HEK293 (cell line): ENCODE data around the gene SEPTIN2.

ENCODE experiments used
- CTCF ChIA-PET: fragments of 350-600 bp; formaldehyde crosslinking; extraction: SDS; loops from one replicate; lab custom pipeline; 2021; ENCODE audit warnings: antibody characterized with exemption; lab: Yijun Ruan, JAX
- POLR2A ChIA-PET: fragments of 300-600 bp; formaldehyde crosslinking; extraction: SDS; loops from one replicate; lab custom pipeline; 2020; ENCODE audit warnings: antibody characterized with exemption, inconsistent platforms; lab: Yijun Ruan, JAX
- H3K27ac ChIP-seq: fragments of 200-500 bp; sonication (Bioruptor generic); 2 replicates; pipeline ENCODE4 v1.5.1; 2014; ENCODE audit warnings: low read depth, low read length, control low read depth, inconsistent platforms; ENCODE audit errors: extremely low read depth
- H3K36me3 ChIP-seq, 2 experiments: fragments of 200-500 bp in 1 of 2; sonication (Bioruptor generic) in 1 of 2; 1 replicate in 1 of 2; 2 replicates in 1 of 2; pipeline ENCODE4 v1.5.1; 2014 to 2017; ENCODE audit warnings: inconsistent platforms in 2 of 2, low read length in 2 of 2; ENCODE audit not compliant: control insufficient read depth in 2 of 2, insufficient read depth in 1 of 2
- H3K4me1 ChIP-seq: fragments of 200-500 bp; sonication (Bioruptor generic); 2 replicates; pipeline ENCODE4 v1.5.1; 2014; ENCODE audit warnings: mild to moderate bottlenecking, low read length, inconsistent platforms; ENCODE audit not compliant: control insufficient read depth, insufficient read depth
- H3K4me3 ChIP-seq: 2 replicates; pipeline ENCODE4 v1.5.1; 2011; ENCODE audit warnings: low read depth, mild to moderate bottlenecking, control low read depth, low read length, moderate library complexity
- H3K9me3 ChIP-seq: fragments of 200-500 bp; sonication (Bioruptor generic); 2 replicates; pipeline ENCODE4 v1.5.1; 2014; ENCODE audit warnings: low read depth, low read length, inconsistent platforms; ENCODE audit not compliant: control insufficient read depth, insufficient read depth
- BCL11B ChIP-seq: fragments of 450-650 bp; formaldehyde crosslinking; IDR thresholded peaks from 2 replicates; pipeline ENCODE4 v1.5.1; 2016; ENCODE audit warnings: low read depth, missing biosample characterization, missing genetic modification characterization
- FEZF1 ChIP-seq: fragments of 450-650 bp; formaldehyde crosslinking; IDR thresholded peaks from 2 replicates; pipeline ENCODE4 v1.5.1; 2016; ENCODE audit warnings: missing biosample characterization, missing genetic modification characterization
- GFI1B ChIP-seq: fragments of 450-650 bp; formaldehyde crosslinking; IDR thresholded peaks from 2 replicates; pipeline ENCODE4 v1.5.1; 2016; ENCODE audit warnings: missing biosample characterization, missing genetic modification characterization
- GLI4 ChIP-seq: fragments of 450-650 bp; formaldehyde crosslinking; IDR thresholded peaks from 2 replicates; pipeline ENCODE4 v1.5.1; 2016; ENCODE audit warnings: missing biosample characterization, missing genetic modification characterization
- KLF9 ChIP-seq: fragments of 450-650 bp; formaldehyde crosslinking; IDR thresholded peaks from 2 replicates; pipeline ENCODE4 v1.5.1; 2016; ENCODE audit warnings: missing biosample characterization, missing genetic modification characterization, low read depth
- MEIS1 ChIP-seq: sonication (generic); formaldehyde crosslinking; IDR thresholded peaks from 2 replicates; pipeline ENCODE4 v1.8.1; 2022; ENCODE audit warnings: missing genetic modification reagents, mild to moderate bottlenecking, borderline replicate concordance
- MYNN ChIP-seq: fragments of 450-650 bp; formaldehyde crosslinking; IDR thresholded peaks from 2 replicates; pipeline ENCODE4 v1.5.1; 2016; ENCODE audit warnings: missing biosample characterization, missing genetic modification characterization, borderline replicate concordance
- ZBTB21 ChIP-seq: fragments of 450-650 bp; formaldehyde crosslinking; IDR thresholded peaks from 2 replicates; pipeline ENCODE4 v1.5.1; 2017; ENCODE audit warnings: missing biosample characterization, missing genetic modification characterization
- ZFP37 ChIP-seq: fragments of 450-650 bp; formaldehyde crosslinking; IDR thresholded peaks from 2 replicates; pipeline ENCODE4 v1.5.1; 2016; ENCODE audit warnings: missing biosample characterization, missing genetic modification characterization
- ZIC2 ChIP-seq: fragments of 450-650 bp; formaldehyde crosslinking; IDR thresholded peaks from 2 replicates; pipeline ENCODE4 v1.5.1; 2016; ENCODE audit warnings: missing biosample characterization, missing genetic modification characterization
- ZNF132 ChIP-seq: fragments of 450-650 bp; formaldehyde crosslinking; IDR thresholded peaks from 2 replicates; pipeline ENCODE4 v1.5.1; 2017; ENCODE audit warnings: missing biosample characterization, missing genetic modification characterization, borderline replicate concordance
- ZNF23 ChIP-seq: fragments of 450-650 bp; formaldehyde crosslinking; IDR thresholded peaks from 2 replicates; pipeline ENCODE4 v1.5.1; 2016; ENCODE audit warnings: missing biosample characterization, missing genetic modification characterization, borderline replicate concordance
- ZNF302 ChIP-seq: fragments of 450-650 bp; formaldehyde crosslinking; IDR thresholded peaks from 2 replicates; pipeline ENCODE4 v1.5.1; 2016; ENCODE audit warnings: missing biosample characterization, missing genetic modification characterization, low read depth
- ZNF354C ChIP-seq: fragments of 450-650 bp; formaldehyde crosslinking; IDR thresholded peaks from 2 replicates; pipeline ENCODE4 v1.5.1; 2016; ENCODE audit warnings: missing biosample characterization, missing genetic modification characterization, low read depth, borderline replicate concordance
- ZNF37A ChIP-seq: fragments of 450-650 bp; IDR thresholded peaks from 2 replicates; pipeline ENCODE4 v1.5.1; 2018; ENCODE audit warnings: missing biosample characterization, missing genetic modification characterization
- ZNF549 ChIP-seq: fragments of 450-650 bp; IDR thresholded peaks from 2 replicates; pipeline ENCODE4 v1.5.1; 2018; ENCODE audit warnings: missing biosample characterization, missing genetic modification characterization, mild to moderate bottlenecking, inconsistent platforms, moderate library complexity
- ZNF560 ChIP-seq: fragments of 450-650 bp; formaldehyde crosslinking; IDR thresholded peaks from 2 replicates; pipeline ENCODE4 v1.5.1; 2017; ENCODE audit warnings: missing biosample characterization, missing genetic modification characterization, borderline replicate concordance
- ZNF585B ChIP-seq: fragments of 450-650 bp; formaldehyde crosslinking; IDR thresholded peaks from 2 replicates; pipeline ENCODE4 v1.5.1; 2016; ENCODE audit warnings: missing biosample characterization, missing genetic modification characterization
- ZNF596 ChIP-seq: fragments of 450-650 bp; IDR thresholded peaks from 2 replicates; pipeline ENCODE4 v1.5.0; 2018; ENCODE audit warnings: missing biosample characterization, mild to moderate bottlenecking, missing genetic modification characterization, moderate library complexity
- ZNF664 ChIP-seq: fragments of 450-650 bp; formaldehyde crosslinking; IDR thresholded peaks from 2 replicates; pipeline ENCODE4 v1.5.1; 2016; ENCODE audit warnings: missing biosample characterization, missing genetic modification characterization
- ZNF76 ChIP-seq: fragments of 450-650 bp; formaldehyde crosslinking; IDR thresholded peaks from 2 replicates; pipeline ENCODE4; 2016; ENCODE audit warnings: low read depth, missing biosample characterization, missing genetic modification characterization, borderline replicate concordance
- TF ChIP-seq, protein P1 (sequence below): sonication (generic); formaldehyde crosslinking; IDR thresholded peaks from 2 replicates; pipeline ENCODE4 v1.8.1; 2022; ENCODE audit warnings: mild to moderate bottlenecking, moderate library complexity, missing genetic modification reagents
- TF ChIP-seq, protein P2 (sequence below): fragments of 450-650 bp; formaldehyde crosslinking; IDR thresholded peaks from 2 replicates; pipeline ENCODE4 v1.5.1; 2017; ENCODE audit warnings: missing biosample characterization, missing genetic modification characterization
- TF ChIP-seq, protein P3 (sequence below): fragments of 450-650 bp; formaldehyde crosslinking; IDR thresholded peaks from 2 replicates; pipeline ENCODE4 v1.5.1; 2016; ENCODE audit warnings: missing biosample characterization, missing genetic modification characterization
- TF ChIP-seq, protein P4 (sequence below): fragments of 450-650 bp; formaldehyde crosslinking; IDR thresholded peaks from 2 replicates; pipeline ENCODE4 v1.5.1; 2016; ENCODE audit warnings: missing biosample characterization, missing genetic modification characterization
- TF ChIP-seq, protein P5 (sequence below): fragments of 450-650 bp; formaldehyde crosslinking; IDR thresholded peaks from 2 replicates; pipeline ENCODE4 v1.5.1; 2016; ENCODE audit warnings: missing biosample characterization, missing genetic modification characterization
- TF ChIP-seq, protein P6 (sequence below): fragments of 450-650 bp; formaldehyde crosslinking; IDR thresholded peaks from 2 replicates; pipeline ENCODE4 v1.5.1; 2016; ENCODE audit warnings: missing biosample characterization, missing genetic modification characterization

Gene SEPTIN2

DNA sequence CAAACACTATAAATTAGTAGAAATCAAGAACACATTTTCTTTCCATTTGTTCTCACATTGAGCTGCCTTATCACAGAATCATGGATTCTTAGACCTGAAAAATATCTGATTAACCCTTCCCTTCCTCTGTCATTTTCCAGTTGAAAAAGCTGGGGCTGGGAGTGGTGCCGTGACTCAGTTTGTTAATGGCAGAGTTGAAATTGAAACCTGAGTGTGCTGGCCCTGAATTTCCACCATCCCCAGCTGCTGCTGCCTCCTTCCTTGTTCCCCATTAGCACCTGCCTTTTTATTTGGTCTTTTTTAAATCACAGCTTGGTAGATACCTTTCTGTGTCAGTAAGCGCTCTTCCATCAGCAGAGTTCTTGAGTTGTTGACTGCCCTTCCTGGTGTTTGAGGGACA lies 51.0 kb downstream of the SEPTIN2 start:
- Histone ChIP-seq H3K36me3 (peaks cover 0 to 11% of the 10 kb centered on the region in 2 experiments; a peak in 2 of 3 replicates), H3K27ac (no peak overlapping the region), H3K4me3 (no peak overlapping the region), H3K4me1 (peaks cover 3% of the 10 kb centered on the region; the same call in 1 of the 2 replicates), H3K9me3 (no peaks in the 10 kb centered on the region)
- ChIA-PET CTCF (interaction anchor here (0.6 kb wide), 1 partner anchor 585 kb away, joined by 3 read pairs; no protein-coding TSS in a partner anchor), POLR2A (no interaction called here)
- TF ChIP-seq ZNF596 (no peak), FEZF1 (tag by site-specific recombination) (no peak), ZNF37A (tag by site-specific recombination) (no peak), ZNF585B (tag by site-specific recombination) (no peak), ZNF354C (no peak), ZNF560 (tag by site-specific recombination) (no peak), ZNF302 (no peak), ZBTB21 (tag by site-specific recombination) (no peak), ZNF549 (tag by site-specific recombination) (no peak)
- TF ChIP-seq, protein P1, sequence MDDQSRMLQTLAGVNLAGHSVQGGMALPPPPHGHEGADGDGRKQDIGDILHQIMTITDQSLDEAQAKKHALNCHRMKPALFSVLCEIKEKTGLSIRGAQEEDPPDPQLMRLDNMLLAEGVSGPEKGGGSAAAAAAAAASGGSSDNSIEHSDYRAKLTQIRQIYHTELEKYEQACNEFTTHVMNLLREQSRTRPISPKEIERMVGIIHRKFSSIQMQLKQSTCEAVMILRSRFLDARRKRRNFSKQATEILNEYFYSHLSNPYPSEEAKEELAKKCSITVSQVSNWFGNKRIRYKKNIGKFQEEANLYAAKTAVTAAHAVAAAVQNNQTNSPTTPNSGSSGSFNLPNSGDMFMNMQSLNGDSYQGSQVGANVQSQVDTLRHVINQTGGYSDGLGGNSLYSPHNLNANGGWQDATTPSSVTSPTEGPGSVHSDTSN (CRISPR knock-in tag) = no peak
- TF ChIP-seq, protein P2, sequence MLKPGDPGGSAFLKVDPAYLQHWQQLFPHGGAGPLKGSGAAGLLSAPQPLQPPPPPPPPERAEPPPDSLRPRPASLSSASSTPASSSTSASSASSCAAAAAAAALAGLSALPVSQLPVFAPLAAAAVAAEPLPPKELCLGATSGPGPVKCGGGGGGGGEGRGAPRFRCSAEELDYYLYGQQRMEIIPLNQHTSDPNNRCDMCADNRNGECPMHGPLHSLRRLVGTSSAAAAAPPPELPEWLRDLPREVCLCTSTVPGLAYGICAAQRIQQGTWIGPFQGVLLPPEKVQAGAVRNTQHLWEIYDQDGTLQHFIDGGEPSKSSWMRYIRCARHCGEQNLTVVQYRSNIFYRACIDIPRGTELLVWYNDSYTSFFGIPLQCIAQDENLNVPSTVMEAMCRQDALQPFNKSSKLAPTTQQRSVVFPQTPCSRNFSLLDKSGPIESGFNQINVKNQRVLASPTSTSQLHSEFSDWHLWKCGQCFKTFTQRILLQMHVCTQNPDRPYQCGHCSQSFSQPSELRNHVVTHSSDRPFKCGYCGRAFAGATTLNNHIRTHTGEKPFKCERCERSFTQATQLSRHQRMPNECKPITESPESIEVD (tag by site-specific recombination) = no peak

DNA sequence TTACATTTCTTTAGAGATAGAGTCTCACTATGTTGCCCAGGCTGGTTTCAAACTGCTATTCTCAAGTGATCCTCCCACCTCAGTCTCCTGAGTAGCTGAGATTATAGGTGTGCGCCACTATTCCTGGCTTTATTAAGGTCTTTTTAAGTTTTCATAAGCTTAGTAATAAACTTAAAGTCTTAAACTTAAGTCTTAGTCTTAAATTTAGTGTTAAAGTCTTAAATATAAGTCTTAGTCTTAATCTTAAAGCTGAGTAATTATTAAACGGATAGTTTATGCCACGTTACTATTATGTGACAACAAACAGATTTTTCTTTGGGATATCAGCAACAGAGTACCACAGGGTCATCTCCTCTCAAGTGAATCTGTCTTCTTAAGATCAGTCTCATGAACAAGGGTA lies 52.9 kb downstream of the SEPTIN2 start:
- H3K4me1 ChIP-seq = peaks cover 3% of the 10 kb centered on the region; the same call in 1 of the 2 replicates
- H3K27ac ChIP-seq = no peak overlapping the region
- POLR2A ChIA-PET = no interaction called here
- H3K9me3 ChIP-seq = no peaks in the 10 kb centered on the region
- H3K36me3 ChIP-seq = peaks cover under 1 to 14% of the 10 kb centered on the region in 2 experiments; a peak in 2 of 3 replicates
- no peak overlapping the region for H3K4me3 ChIP-seq
- CTCF ChIA-PET = interaction anchor here (1.6 to 1.9 kb wide), 2 partner anchors 9 to 23 kb away, joined by 4 to 5 read pairs; no protein-coding TSS in a partner anchor
- TF ChIP-seq ZNF76 (tag by site-specific recombination) = no peak
- TF ChIP-seq FEZF1 (tag by site-specific recombination) = no peak
- TF ChIP-seq, protein P3, sequence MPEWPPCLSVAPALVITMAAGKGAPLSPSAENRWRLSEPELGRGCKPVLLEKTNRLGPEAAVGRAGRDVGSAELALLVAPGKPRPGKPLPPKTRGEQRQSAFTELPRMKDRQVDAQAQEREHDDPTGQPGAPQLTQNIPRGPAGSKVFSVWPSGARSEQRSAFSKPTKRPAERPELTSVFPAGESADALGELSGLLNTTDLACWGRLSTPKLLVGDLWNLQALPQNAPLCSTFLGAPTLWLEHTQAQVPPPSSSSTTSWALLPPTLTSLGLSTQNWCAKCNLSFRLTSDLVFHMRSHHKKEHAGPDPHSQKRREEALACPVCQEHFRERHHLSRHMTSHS (tag by site-specific recombination) = no peak
- no peak for TF ChIP-seq ZNF664 (tag by site-specific recombination)
- no peak for TF ChIP-seq ZFP37 (tag by site-specific recombination)
- TF ChIP-seq ZNF560 (tag by site-specific recombination) = no peak
- TF ChIP-seq ZIC2 (tag by site-specific recombination) = no peak
- TF ChIP-seq GLI4 (tag by site-specific recombination) = no peak
- no peak for TF ChIP-seq MYNN
- TF ChIP-seq, protein P4, sequence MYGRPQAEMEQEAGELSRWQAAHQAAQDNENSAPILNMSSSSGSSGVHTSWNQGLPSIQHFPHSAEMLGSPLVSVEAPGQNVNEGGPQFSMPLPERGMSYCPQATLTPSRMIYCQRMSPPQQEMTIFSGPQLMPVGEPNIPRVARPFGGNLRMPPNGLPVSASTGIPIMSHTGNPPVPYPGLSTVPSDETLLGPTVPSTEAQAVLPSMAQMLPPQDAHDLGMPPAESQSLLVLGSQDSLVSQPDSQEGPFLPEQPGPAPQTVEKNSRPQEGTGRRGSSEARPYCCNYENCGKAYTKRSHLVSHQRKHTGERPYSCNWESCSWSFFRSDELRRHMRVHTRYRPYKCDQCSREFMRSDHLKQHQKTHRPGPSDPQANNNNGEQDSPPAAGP (tag by site-specific recombination) = no peak
- no peak for TF ChIP-seq ZNF23 (tag by site-specific recombination)
- TF ChIP-seq, protein P5, sequence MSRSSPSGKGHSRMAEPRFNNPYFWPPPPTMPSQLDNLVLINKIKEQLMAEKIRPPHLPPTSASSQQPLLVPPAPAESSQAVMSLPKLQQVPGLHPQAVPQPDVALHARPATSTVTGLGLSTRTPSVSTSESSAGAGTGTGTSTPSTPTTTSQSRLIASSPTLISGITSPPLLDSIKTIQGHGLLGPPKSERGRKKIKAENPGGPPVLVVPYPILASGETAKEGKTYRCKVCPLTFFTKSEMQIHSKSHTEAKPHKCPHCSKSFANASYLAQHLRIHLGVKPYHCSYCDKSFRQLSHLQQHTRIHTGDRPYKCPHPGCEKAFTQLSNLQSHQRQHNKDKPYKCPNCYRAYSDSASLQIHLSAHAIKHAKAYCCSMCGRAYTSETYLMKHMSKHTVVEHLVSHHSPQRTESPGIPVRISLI = no peak
- no peak for TF ChIP-seq KLF9 (tag by site-specific recombination)
- TF ChIP-seq GFI1B (tag by site-specific recombination) = no peak
- TF ChIP-seq, protein P6, sequence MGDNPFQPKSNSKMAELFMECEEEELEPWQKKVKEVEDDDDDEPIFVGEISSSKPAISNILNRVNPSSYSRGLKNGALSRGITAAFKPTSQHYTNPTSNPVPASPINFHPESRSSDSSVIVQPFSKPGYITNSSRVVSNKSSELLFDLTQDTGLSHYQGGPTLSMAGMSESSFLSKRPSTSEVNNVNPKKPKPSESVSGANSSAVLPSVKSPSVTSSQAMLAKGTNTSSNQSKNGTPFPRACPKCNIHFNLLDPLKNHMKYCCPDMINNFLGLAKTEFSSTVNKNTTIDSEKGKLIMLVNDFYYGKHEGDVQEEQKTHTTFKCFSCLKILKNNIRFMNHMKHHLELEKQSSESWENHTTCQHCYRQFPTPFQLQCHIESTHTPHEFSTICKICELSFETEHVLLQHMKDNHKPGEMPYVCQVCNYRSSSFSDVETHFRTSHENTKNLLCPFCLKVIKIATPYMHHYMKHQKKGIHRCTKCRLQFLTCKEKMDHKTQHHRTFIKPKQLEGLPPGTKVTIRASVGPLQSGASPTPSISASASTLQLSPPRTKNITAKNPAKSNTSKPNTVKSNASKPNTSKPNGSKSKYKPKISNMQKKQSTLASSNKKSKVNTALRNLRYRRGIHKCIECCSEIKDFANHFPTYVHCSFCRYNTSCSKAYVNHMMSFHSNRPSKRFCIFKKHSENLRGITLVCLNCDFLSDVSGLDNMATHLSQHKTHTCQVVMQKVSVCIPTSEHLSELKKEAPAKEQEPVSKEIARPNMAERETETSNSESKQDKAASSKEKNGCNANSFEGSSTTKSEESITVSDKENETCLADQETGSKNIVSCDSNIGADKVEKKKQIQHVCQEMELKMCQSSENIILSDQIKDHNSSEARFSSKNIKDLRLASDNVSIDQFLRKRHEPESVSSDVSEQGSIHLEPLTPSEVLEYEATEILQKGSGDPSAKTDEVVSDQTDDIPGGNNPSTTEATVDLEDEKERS (tag by site-specific recombination) = no peak
- TF ChIP-seq ZNF132 = no peak
- TF ChIP-seq MEIS1 (CRISPR knock-in tag) = no peak
- TF ChIP-seq BCL11B (tag by site-specific recombination) = no peak
